Measurements from ENCODE around the gene RTN4RL1.

Gene RTN4RL1

GRCh38 chr17:1951920-1952319 is 73.2 kb downstream of the RTN4RL1 start:
- H3K36me3 ChIP-seq (ENCODE audit: control insufficient read depth, low read length), result no peaks in the 10 kb centered on the region
- H3F3A ChIP-seq (ENCODE audit: control insufficient read depth, insufficient read depth), result no peaks in the 10 kb centered on the region
- TF ChIP-seq CTCF (IDR thresholded peaks at IDR 0.05; ENCODE audit: low read depth, low read length, poor library complexity, severe bottlenecking) (no peak), EZH2phosphoT487 (IDR thresholded peaks at IDR 0.05; ENCODE audit: borderline replicate concordance, low read length) (no peak)
- no peak overlapping the region for H3K4me3 ChIP-seq (ENCODE audit: low read length)
- no peak overlapping the region for H3K4me2 ChIP-seq (ENCODE audit: low read length)
- peaks cover 5% of the 10 kb centered on the region; the same call in 1 of the 2 replicates for H3K4me1 ChIP-seq (ENCODE audit: control insufficient read depth, low read length)
- H4K20me1 ChIP-seq (ENCODE audit: control insufficient read depth, insufficient read depth, low read depth, low read length), result no peaks in the 10 kb centered on the region
- no peaks in the 10 kb centered on the region for H3K79me2 ChIP-seq (ENCODE audit: control insufficient read depth, low read length)
- no peak overlapping the region for H3K27ac ChIP-seq (ENCODE audit: low read depth, low read length)
- H3K9me2 ChIP-seq (replicated peaks; ENCODE audit: control insufficient read depth, low read length), result no peaks in the 10 kb centered on the region
- H3K27me3 ChIP-seq (ENCODE audit: control insufficient read depth, low read length), result no peaks in the 10 kb centered on the region
- H3K9me3 ChIP-seq (ENCODE audit: control insufficient read depth, insufficient read depth, low read length), result no peaks in the 10 kb centered on the region

- H3K27ac ChIP-seq (ENCODE audit: low read depth, low read length), result no peak overlapping the region
- no peak overlapping the region for H3K4me2 ChIP-seq (ENCODE audit: low read length)
- H3K9me3 ChIP-seq (ENCODE audit: control insufficient read depth, insufficient read depth, low read length), result no peaks in the 10 kb centered on the region
- H3K79me2 ChIP-seq (ENCODE audit: control insufficient read depth, low read length), result no peaks in the 10 kb centered on the region
- TF ChIP-seq CTCF (IDR thresholded peaks at IDR 0.05; ENCODE audit: low read depth, low read length, poor library complexity, severe bottlenecking), result no peak
- TF ChIP-seq EZH2phosphoT487 (IDR thresholded peaks at IDR 0.05; ENCODE audit: borderline replicate concordance, low read length), result no peak
- H3K4me1 ChIP-seq (ENCODE audit: control insufficient read depth, low read length), result peaks cover 5% of the 10 kb centered on the region; the same call in 1 of the 2 replicates
- no peaks in the 10 kb centered on the region for H4K20me1 ChIP-seq (ENCODE audit: control insufficient read depth, insufficient read depth, low read depth, low read length)
- H3K27me3 ChIP-seq (ENCODE audit: control insufficient read depth, low read length), result no peaks in the 10 kb centered on the region
- no peaks in the 10 kb centered on the region for H3F3A ChIP-seq (ENCODE audit: control insufficient read depth, insufficient read depth)
- no peak overlapping the region for H3K4me3 ChIP-seq (ENCODE audit: low read length)
- no peaks in the 10 kb centered on the region for H3K36me3 ChIP-seq (ENCODE audit: control insufficient read depth, low read length)
- no peaks in the 10 kb centered on the region for H3K9me2 ChIP-seq (replicated peaks; ENCODE audit: control insufficient read depth, low read length)
Observed at GRCh38 chr17:1949754-1950153, 75.4 kb downstream of the RTN4RL1 start.

GRCh38 chr17:1948517-1948825 is 76.7 kb downstream of the RTN4RL1 start:
- no peaks in the 10 kb centered on the region for H3K36me3 ChIP-seq (ENCODE audit: control insufficient read depth, low read length)
- no peak overlapping the region for H3K4me2 ChIP-seq (ENCODE audit: low read length)
- H3K4me1 ChIP-seq (ENCODE audit: control insufficient read depth, low read length), result peaks cover 5% of the 10 kb centered on the region; the same call in 1 of the 2 replicates
- no peaks in the 10 kb centered on the region for H3K27me3 ChIP-seq (ENCODE audit: control insufficient read depth, low read length)
- no peaks in the 10 kb centered on the region for H3F3A ChIP-seq (ENCODE audit: control insufficient read depth, insufficient read depth)
- TF ChIP-seq EZH2phosphoT487 (IDR thresholded peaks at IDR 0.05; ENCODE audit: borderline replicate concordance, low read length) (no peak), CTCF (IDR thresholded peaks at IDR 0.05; ENCODE audit: low read depth, low read length, poor library complexity, severe bottlenecking) (no peak)
- no peak overlapping the region for H3K27ac ChIP-seq (ENCODE audit: low read depth, low read length)
- no peaks in the 10 kb centered on the region for H3K9me3 ChIP-seq (ENCODE audit: control insufficient read depth, insufficient read depth, low read length)
- no peaks in the 10 kb centered on the region for H3K79me2 ChIP-seq (ENCODE audit: control insufficient read depth, low read length)
- H3K9me2 ChIP-seq (replicated peaks; ENCODE audit: control insufficient read depth, low read length), result no peaks in the 10 kb centered on the region
- no peaks in the 10 kb centered on the region for H4K20me1 ChIP-seq (ENCODE audit: control insufficient read depth, insufficient read depth, low read depth, low read length)
- no peak overlapping the region for H3K4me3 ChIP-seq (ENCODE audit: low read length)
